ENCODE results near the gene RFK. TPM values are rescaled to one million over a fixed set of nuclear protein-coding genes. Genes with fewer than 3 reads are reported as not detected.

Gene RFK
- total and polyA plus RNA-seq, 2 of the 13 experiments (the other 11 are each of a cell fraction or from before 2014, with no cell fraction given), result 18.2 to 37.2 TPM

Other genes with a start within 250 kb of the RFK start
- gene GCNT1, start 64.8 kb upstream of the RFK start, total RNA-seq (2016; rRNA removed; fragmentation: Illumina TruSeq; extraction: Trizol), result 0.18 and 0.55 TPM in 2 replicates
- 1.7 and 2.1 TPM in 2 replicates for gene GCNT1, start 64.8 kb upstream of the RFK start, polyA plus RNA-seq (2011; rRNA removed)

Data from HepG2 (cell line).